Endothelial cell of umbilical vein (primary cell): ENCODE measurements around the gene SAP30L. TPM values are rescaled to one million over a fixed set of nuclear protein-coding genes. Genes with fewer than 3 reads are reported as not detected.

Source experiments
- BruUV-seq: library from RNA; stranded (reverse); fragments of 400-500 nt; replicated peaks from 2 replicates; lab custom pipeline; 2021; lab: Mats Ljungman, UMichigan
- CTCF ChIA-PET: fragments of 300-600, 350-600 bp; sonication (Branson Sonifier 250); formaldehyde crosslinking; loops from one replicate; lab custom pipeline; 2021; ENCODE audit warnings: antibody characterized with exemption, inconsistent platforms; lab: Charles Lee
- POLR2A ChIA-PET: fragments of 300-600, 350-600 bp; sonication (Branson Sonifier 250); formaldehyde crosslinking; loops from one replicate; lab custom pipeline; 2021; ENCODE audit warnings: antibody characterized with exemption, inconsistent platforms; lab: Charles Lee
- DNase-seq: peaks from one replicate; pipeline ENCODE4 v3.0.0-alpha.2; 2011; ENCODE audit warnings: low read depth, low spot score
- FAIRE-seq: peaks from 2 replicates; lab custom pipeline; 2011; peaks lifted over from hg19 to GRCh38; lab: Jason Lieb, UNC
- H2AFZ ChIP-seq: 2 replicates; pipeline ENCODE4 v1.6.0; 2012; ENCODE audit warnings: low read depth, low read length, control low read depth, inconsistent platforms
- H3K27ac ChIP-seq: 2 replicates; pipeline ENCODE4 v1.5.1; 2011; ENCODE audit warnings: low read depth, mild to moderate bottlenecking, control low read depth, low read length, moderate library complexity; ENCODE audit not compliant: insufficient read depth
- H3K27me3 ChIP-seq, 2 experiments: 2 replicates each; pipeline versions ENCODE4 v1.6.0 to v1.6.1; 2011; ENCODE audit warnings: low read length in 2 of 2, mixed read lengths in 1 of 2; ENCODE audit not compliant: control insufficient read depth in 2 of 2, insufficient read depth in 2 of 2
- H3K36me3 ChIP-seq, 2 experiments: 2 replicates in 1 of 2; 3 replicates in 1 of 2; pipeline ENCODE4 v1.5.1; 2011; ENCODE audit warnings: low read length in 2 of 2, mild to moderate bottlenecking in 1 of 2, moderate library complexity in 1 of 2; ENCODE audit not compliant: control insufficient read depth in 2 of 2, insufficient read depth in 2 of 2; ENCODE audit errors: extremely low read depth in 1 of 2
- H3K4me1 ChIP-seq: 3 replicates; pipeline ENCODE4 v1.5.1; 2011; ENCODE audit warnings: mild to moderate bottlenecking, low read length; ENCODE audit not compliant: control insufficient read depth, insufficient read depth; ENCODE audit errors: extremely low read depth
- H3K4me2 ChIP-seq: 2 replicates; pipeline ENCODE4 v1.6.1; 2011; ENCODE audit warnings: low read length, control low read depth, mixed read lengths; ENCODE audit not compliant: insufficient read depth
- H3K4me3 ChIP-seq, 3 experiments: fragments of 200-600 bp in 1 of 3; sonication (generic), shearing (Covaris generic) in 1 of 3; replicated peaks in 1 of 3; 2 replicates each; pipeline ENCODE4 v1.5.1; 2011 to 2016; ENCODE audit warnings: control low read depth in 3 of 3, low read length in 3 of 3, mild to moderate bottlenecking in 2 of 3, inconsistent platforms in 1 of 3, low read depth in 1 of 3, moderate library complexity in 1 of 3; ENCODE audit not compliant: insufficient read depth in 1 of 3
- H3K79me2 ChIP-seq: 2 replicates; pipeline ENCODE4 v1.6.0; 2012; ENCODE audit warnings: low read length, inconsistent platforms; ENCODE audit not compliant: control insufficient read depth, insufficient read depth
- H3K9ac ChIP-seq: replicated peaks from 2 replicates; pipeline ENCODE3; 2011; ENCODE audit warnings: low read length, control low read depth; ENCODE audit not compliant: insufficient read depth; ENCODE audit errors: extremely low read depth
- H3K9me1 ChIP-seq: replicated peaks from 3 replicates; pipeline ENCODE4 v1.6.0; 2011; ENCODE audit warnings: mild to moderate bottlenecking, low read length; ENCODE audit not compliant: control insufficient read depth, insufficient read depth; ENCODE audit errors: extremely low read depth
- H3K9me3 ChIP-seq: replicated peaks from 2 replicates; pipeline ENCODE4 v1.5.1; 2012; ENCODE audit warnings: low read length, inconsistent platforms; ENCODE audit not compliant: control insufficient read depth, insufficient read depth
- H4K20me1 ChIP-seq: replicated peaks from 2 replicates; pipeline ENCODE3; 2011; ENCODE audit warnings: mild to moderate bottlenecking, low read length; ENCODE audit not compliant: control insufficient read depth, insufficient read depth; ENCODE audit errors: extremely low read depth
- EZH2 ChIP-seq: IDR thresholded peaks from 2 replicates; pipeline ENCODE4 v1.6.1; 2012; ENCODE audit warnings: borderline replicate concordance, low read depth, mild to moderate bottlenecking, moderate library complexity, low read length, inconsistent platforms; ENCODE audit not compliant: severe bottlenecking
- FOS ChIP-seq: IDR thresholded peaks from 2 replicates; pipeline ENCODE4 v1.6.1; 2011; ENCODE audit warnings: mild to moderate bottlenecking, low read length, moderate library complexity, borderline replicate concordance; ENCODE audit not compliant: insufficient read depth
- GATA2 ChIP-seq: IDR thresholded peaks from 2 replicates; pipeline ENCODE4 v1.7.0; 2011; ENCODE audit warnings: low read depth, mild to moderate bottlenecking, moderate library complexity, mixed read lengths, low read length; ENCODE audit not compliant: insufficient read length, insufficient read depth
- JUN ChIP-seq: IDR thresholded peaks from 2 replicates; pipeline ENCODE4 v1.6.1; 2011; ENCODE audit warnings: borderline replicate concordance, low read depth; ENCODE audit not compliant: insufficient read length, insufficient read depth
- MAX ChIP-seq: IDR thresholded peaks from 2 replicates; pipeline ENCODE4 v1.6.1; 2011; ENCODE audit not compliant: insufficient read depth, insufficient read length
- MYC ChIP-seq: IDR thresholded peaks from one replicate; pipeline ENCODE4 v1.6.1; 2011; ENCODE audit warnings: mild to moderate bottlenecking, low read depth, low read length
- POLR2A ChIP-seq: IDR thresholded peaks from 2 replicates; pipeline ENCODE4 v1.6.1; 2012; ENCODE audit warnings: low read depth, mild to moderate bottlenecking, control low read depth, low read length
- POLR2AphosphoS5 ChIP-seq: IDR thresholded peaks from 2 replicates; pipeline ENCODE4 v1.6.1; 2012; ENCODE audit warnings: low read depth, mild to moderate bottlenecking, control low read depth, low read length, moderate library complexity; ENCODE audit not compliant: insufficient read depth
- dilution Hi-C: fragments of 300-500 bp; cut with MboI; formaldehyde crosslinking; loops from one replicate; pipeline ENCODE4 v1.15.0; 2019; ENCODE audit warnings: low sequenced_read_pairs; ENCODE audit not compliant: extremely low pct_ligation_motif_present
- intact Hi-C: fragments of 100-400 bp; cut with micrococcal nuclease; formaldehyde crosslinking; loops from one replicate; pipeline ENCODE4 v1.10.0; 2022
- polyA plus RNA-seq, 4 experiments: library from polyadenylated mRNA; depleted of rRNA in 3 of 4; stranded (reverse) in 3 of 4; unstranded in 1 of 4; fragments of >200 nt; gene quantifications; 2 replicates each; pipeline versions ENCODE4 v1.2.1 to v1.2.3, GENCODE V29; 2011 to 2012; ENCODE audit warnings: missing spikeins in 1 of 4
- total RNA-seq: library from RNA; stranded (reverse); gene quantifications from 2 replicates; pipeline ENCODE4 v1.2.3, GENCODE V29; 2021

SAP30L gene
- total and polyA plus RNA-seq, 2 donors (not counting 3 experiments of a cell fraction or from before 2014, with no cell fraction given) = 18.1 to 37.8 TPM

GRCh38 chr5:154484393-154485095, 38.7 kb downstream of the SAP30L start:
- Histone ChIP-seq H3K36me3 (no peaks in the 10 kb centered on the region), H3K4me3 (no peak overlapping the region), H3K9me1 (no peaks in the 10 kb centered on the region), H2AFZ (no peak overlapping the region), H3K9me3 (no peaks in the 10 kb centered on the region), H4K20me1 (no peaks in the 10 kb centered on the region), H3K4me1 (no peaks in the 10 kb centered on the region), H3K4me2 (no peak overlapping the region), H3K27ac (no peak overlapping the region), H3K79me2 (no peaks in the 10 kb centered on the region), H3K27me3 (peaks cover 81 to 89% of the 10 kb centered on the region in 2 experiments), H3K9ac (no peak overlapping the region)
- DNase-seq = no peak
- TF ChIP-seq MYC (no peak), MAX (no peak), EZH2 (peak; percentile 66), POLR2A (no peak), POLR2AphosphoS5 (no peak), FOS (no peak), JUN (no peak), GATA2 (no peak)
- no TSS peak for BruUV-seq
- dilution Hi-C loops (no loop called here), intact Hi-C loops (no loop called here)
- ChIA-PET CTCF (interaction anchor here (1.4 to 2.3 kb wide), 4 partner anchors 17 to 37 kb away, joined by 3 to 12 read pairs (median 10); no protein-coding TSS in a partner anchor), POLR2A (no interaction called here)
- no peak for FAIRE-seq
